GM18520 (cell line): ENCODE data around the gene EPHB1.

Source experiments
- ATAC-seq: cut with Tn5 transposase; IDR thresholded peaks from one replicate; pipeline ENCODE4 v1.9.1; 2021; ENCODE audit not compliant: unreplicated experiment

The EPHB1 gene

GRCh38 chr3:135147657-135148056, 352.6 kb downstream of the EPHB1 start:
- no peak for ATAC-seq

- no peak for ATAC-seq
Observed at GRCh38 chr3:135148398-135149020, 353.4 kb downstream of the EPHB1 start.

- ATAC-seq = no peak
Observed at GRCh38 chr3:135149707-135150681, 354.9 kb downstream of the EPHB1 start.

GRCh38 chr3:135154186-135154585, 359.1 kb downstream of the EPHB1 start:
- no peak for ATAC-seq

- no peak for ATAC-seq
Observed at GRCh38 chr3:135155228-135155627, 360.2 kb downstream of the EPHB1 start.

- no peak for ATAC-seq
Observed at GRCh38 chr3:135155791-135156190, 360.7 kb downstream of the EPHB1 start.

- ATAC-seq = no peak
Observed at GRCh38 chr3:135157045-135157740, 362.1 kb downstream of the EPHB1 start.

- ATAC-seq = no peak
Observed at GRCh38 chr3:135158520-135158919, 363.5 kb downstream of the EPHB1 start.

- no peak for ATAC-seq
Observed at GRCh38 chr3:135159681-135160247, 364.7 kb downstream of the EPHB1 start.

- no peak for ATAC-seq
Observed at GRCh38 chr3:135161425-135161824, 366.4 kb downstream of the EPHB1 start.

- ATAC-seq = no peak
Observed at GRCh38 chr3:135163701-135164100, 368.6 kb downstream of the EPHB1 start.

- ATAC-seq = no peak
Observed at GRCh38 chr3:135165260-135165659, 370.2 kb downstream of the EPHB1 start.

- ATAC-seq = no peak
Observed at GRCh38 chr3:135166266-135166825, 371.3 kb downstream of the EPHB1 start.

GRCh38 chr3:135168822-135169221, 373.8 kb downstream of the EPHB1 start:
- ATAC-seq = no peak

GRCh38 chr3:135169651-135170050, 374.6 kb downstream of the EPHB1 start:
- ATAC-seq = no peak

- ATAC-seq = no peak
Observed at GRCh38 chr3:135170732-135171131, 375.7 kb downstream of the EPHB1 start.

GRCh38 chr3:135172191-135172869, 377.3 kb downstream of the EPHB1 start:
- no peak for ATAC-seq

- ATAC-seq = no peak
Observed at GRCh38 chr3:135175728-135176277, 380.7 kb downstream of the EPHB1 start.

GRCh38 chr3:135176881-135177280, 381.8 kb downstream of the EPHB1 start:
- no peak for ATAC-seq

GRCh38 chr3:135178566-135178965, 383.5 kb downstream of the EPHB1 start:
- no peak for ATAC-seq
